ENCODE results near the gene CORT.
A peak's percentile ranks its signal among the peaks of the same experiment; 100 is the strongest.

CORT gene

GRCh38 chr1:10479296-10479695, 29.5 kb downstream of the CORT start:
- no peak for DNase-seq

DNA sequence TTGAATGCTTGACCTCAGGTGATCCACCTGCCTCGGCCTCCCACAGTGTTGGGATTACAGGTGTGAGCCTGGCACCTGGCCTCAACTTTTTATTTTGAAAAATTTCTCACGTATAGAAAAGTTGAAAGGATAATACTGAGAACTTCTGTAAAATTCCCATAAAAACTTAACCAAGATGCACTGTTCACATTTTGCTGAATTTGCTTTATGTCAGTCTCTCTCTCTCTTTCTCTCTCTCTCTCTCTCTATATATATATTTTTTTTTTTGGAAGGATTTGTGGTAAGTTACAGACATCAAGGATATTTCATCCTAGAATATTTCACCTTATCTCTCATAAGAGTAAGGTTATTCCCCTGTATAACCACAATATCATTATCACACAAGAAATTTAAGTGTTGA, 30.8 kb downstream of the CORT start:
- no peak for DNase-seq

GRCh38 chr1:10484521-10484920, 34.7 kb downstream of the CORT start:
- no peak for DNase-seq

- DNase-seq, result peak; percentile 51
These were observed 39.6 kb downstream of the CORT start for GRCh38 chr1:10489291-10490055.

GRCh38 chr1:10490286-10490970, 40.6 kb downstream of the CORT start:
- no peak for DNase-seq

DNA sequence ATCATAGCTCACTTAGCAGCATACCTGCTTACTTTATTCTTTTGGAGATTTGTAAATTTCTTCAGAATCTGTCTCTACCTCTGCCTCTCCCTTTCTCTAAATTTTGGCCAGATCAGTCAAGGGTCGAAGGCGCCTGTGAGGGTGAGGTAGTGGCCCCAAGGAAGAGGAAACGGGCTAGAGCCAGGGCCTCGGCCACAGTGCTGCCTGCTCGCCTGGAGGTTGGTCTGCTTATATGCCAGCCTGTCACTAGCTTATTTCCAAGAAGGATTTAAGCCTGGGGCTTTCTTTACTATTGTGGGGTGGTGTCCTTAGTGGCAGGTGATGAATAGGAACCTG, 44.6 kb downstream of the CORT start:
- no peak for DNase-seq

DNA sequence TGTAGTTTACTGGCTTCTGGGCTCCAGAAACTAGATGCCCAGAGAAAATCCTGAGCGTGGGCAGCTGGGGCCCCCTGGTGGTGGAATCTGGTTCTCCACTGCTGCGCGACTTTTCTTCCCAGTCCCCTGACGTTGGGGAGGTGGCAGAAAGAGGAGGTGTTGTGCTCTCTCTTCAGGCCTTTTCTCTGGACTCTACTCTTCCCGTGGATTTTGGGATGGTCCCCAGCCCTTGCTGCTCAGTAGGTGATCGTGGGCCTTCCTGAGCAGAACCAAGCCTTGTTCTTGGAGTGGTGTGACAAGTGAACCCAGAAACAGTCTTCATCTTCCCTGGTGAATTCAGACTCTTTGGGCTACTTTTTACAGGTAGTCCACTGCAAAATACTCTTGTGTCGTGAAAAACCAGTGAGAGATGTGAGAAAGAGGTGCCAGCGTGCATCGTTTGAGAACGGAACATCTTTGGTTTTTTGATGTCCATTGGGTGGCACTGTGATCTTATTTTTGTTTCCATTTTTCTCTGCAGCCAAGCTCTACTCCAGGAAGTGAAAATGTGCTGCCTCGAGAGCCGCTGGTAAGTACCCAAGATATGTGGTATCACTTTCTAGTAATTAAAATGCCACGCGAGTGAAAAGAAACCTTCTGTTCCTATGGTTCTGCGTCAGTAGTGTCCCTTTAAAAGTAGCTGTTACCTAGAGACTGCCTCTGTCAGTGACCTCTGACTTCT, 45.1 kb downstream of the CORT start:
- peak; percentile 64 for DNase-seq

GRCh38 chr1:10495475-10495817, 45.6 kb downstream of the CORT start:
- DNase-seq, result no peak

DNA sequence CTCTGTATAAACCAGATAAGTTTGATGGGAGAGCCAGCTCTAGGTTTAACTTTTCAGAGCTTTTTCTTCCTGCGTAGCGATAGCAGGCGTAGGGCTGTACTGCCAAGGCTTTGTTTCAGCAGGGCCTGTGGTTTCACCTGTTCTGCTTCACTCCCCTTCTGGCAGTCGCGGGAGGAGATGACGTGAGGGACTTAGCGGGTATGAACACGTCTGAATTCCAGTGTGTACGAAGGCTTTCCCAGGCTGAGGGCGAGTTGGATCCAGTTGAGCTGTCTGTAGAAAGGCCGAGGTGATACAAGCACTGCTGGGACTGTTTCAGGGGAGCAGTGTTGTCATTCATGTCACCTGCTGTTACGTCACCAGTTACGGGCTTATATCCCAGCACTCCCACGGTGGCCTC, 46.1 kb downstream of the CORT start:
- DNase-seq, result no peak

- DNase-seq, result no peak
These were observed 47.3 kb downstream of the CORT start for GRCh38 chr1:10497109-10497508.

- no peak for DNase-seq
These were observed 48.4 kb downstream of the CORT start for GRCh38 chr1:10498231-10498630.

Data from NCI-H1092 treated with DMSO at 0.1 percent for 48 hours (cell line).